Smooth muscle cell (in vitro differentiated cells): ENCODE results near the gene NBEAL1. TPM values are rescaled to one million over a fixed set of nuclear protein-coding genes. Genes with fewer than 3 reads are reported as not detected.

Experiments
- DNase-seq: peaks from one replicate; lab custom pipeline; 2025; ENCODE audit not compliant: unreplicated experiment; lab: John Stamatoyannopoulos, UW
- H2AFZ ChIP-seq: fragments of 200-600 bp; sonication (generic); 2 replicates; pipeline ENCODE4 v1.6.0; 2016; ENCODE audit warnings: antibody characterized with exemption, low read depth, mild to moderate bottlenecking
- H3F3A ChIP-seq: fragments of 200-600 bp; sonication (generic); 2 replicates; pipeline ENCODE4 v1.6.0; 2017; ENCODE audit warnings: antibody characterized with exemption, low read depth
- H3K27ac ChIP-seq: fragments of 200-600 bp; sonication (generic); 2 replicates; pipeline ENCODE4 v1.5.1; 2016; ENCODE audit warnings: low read depth, mild to moderate bottlenecking
- H3K27me3 ChIP-seq: fragments of 200-600 bp; sonication (generic); 2 replicates; pipeline ENCODE4 v1.6.1; 2016; ENCODE audit warnings: low read depth, mild to moderate bottlenecking
- H3K36me3 ChIP-seq: fragments of 200-600 bp; sonication (generic); 2 replicates; pipeline ENCODE4 v1.5.1; 2016; ENCODE audit warnings: low read depth
- H3K4me1 ChIP-seq: fragments of 200-600 bp; sonication (generic); 2 replicates; pipeline ENCODE4 v1.5.1; 2016; ENCODE audit warnings: low read depth
- H3K4me2 ChIP-seq: fragments of 200-600 bp; sonication (generic); 2 replicates; pipeline ENCODE4 v1.6.0; 2016; ENCODE audit warnings: mild to moderate bottlenecking
- H3K4me3 ChIP-seq: fragments of 200-600 bp; sonication (generic); 2 replicates; pipeline ENCODE4 v1.5.1; 2016; ENCODE audit warnings: mild to moderate bottlenecking
- H3K79me2 ChIP-seq: fragments of 200-600 bp; sonication (generic); 2 replicates; pipeline ENCODE4 v1.6.0; 2016; ENCODE audit warnings: low read depth, mild to moderate bottlenecking
- H3K9ac ChIP-seq: fragments of 200-600 bp; sonication (generic); 2 replicates; pipeline ENCODE4 v1.6.0; 2016; ENCODE audit warnings: low read depth
- H3K9me3 ChIP-seq: fragments of 200-600 bp; sonication (generic); replicated peaks from 2 replicates; pipeline ENCODE4 v1.5.1; 2016; ENCODE audit warnings: low read depth
- H4K20me1 ChIP-seq: fragments of 200-600 bp; sonication (generic); 2 replicates; pipeline ENCODE4 v1.6.0; 2016; ENCODE audit warnings: low read depth
- WGBS: methylation state at CpG from one replicate; pipeline ENCODE4 v1.1.7; 2016; ENCODE audit warnings: low lambda C conversion rate; 5-methylcytosine and 5-hydroxymethylcytosine counted together
- polyA plus RNA-seq: library from polyadenylated mRNA; unstranded; fragments of >200 nt; fragmentation: Nextera tagmentation; extraction: Ambion mirVana; gene quantifications from 2 replicates; pipeline ENCODE4 v1.2.1, GENCODE V29; 2016
- total RNA-seq: library from RNA; depleted of rRNA; stranded (reverse); fragments of >200 nt; gene quantifications from 2 replicates; pipeline ENCODE4 v1.2.3, GENCODE V29; 2014
- TF ChIP-seq, protein P1 (sequence below): fragments of 200-600 bp; sonication (generic); IDR thresholded peaks from 2 replicates; pipeline ENCODE4 v1.5.1; 2017; ENCODE audit warnings: borderline replicate concordance, mild to moderate bottlenecking, antibody characterized with exemption; ENCODE audit not compliant: insufficient read depth, poor library complexity, severe bottlenecking

The NBEAL1 gene
- total and polyA plus RNA-seq, 2 experiments from 2014 or later: 12.1 to 32.4 TPM

- Histone ChIP-seq H3K4me1 (peaks cover 39% of the 10 kb centered on the region), H3F3A (no peaks in the 10 kb centered on the region), H3K36me3 (no peaks in the 10 kb centered on the region), H3K9me3 (no peaks in the 10 kb centered on the region), H3K79me2 (peaks cover 89% of the 10 kb centered on the region), H3K4me2 (peak overlapping the region; percentile 85), H3K27ac (no peak overlapping the region), H4K20me1 (peaks cover 70% of the 10 kb centered on the region), H3K9ac (peak overlapping the region; percentile 53), H3K4me3 (peak overlapping the region; percentile 91), H3K27me3 (no peaks in the 10 kb centered on the region), H2AFZ (no peak overlapping the region)
- TF ChIP-seq, protein P1, sequence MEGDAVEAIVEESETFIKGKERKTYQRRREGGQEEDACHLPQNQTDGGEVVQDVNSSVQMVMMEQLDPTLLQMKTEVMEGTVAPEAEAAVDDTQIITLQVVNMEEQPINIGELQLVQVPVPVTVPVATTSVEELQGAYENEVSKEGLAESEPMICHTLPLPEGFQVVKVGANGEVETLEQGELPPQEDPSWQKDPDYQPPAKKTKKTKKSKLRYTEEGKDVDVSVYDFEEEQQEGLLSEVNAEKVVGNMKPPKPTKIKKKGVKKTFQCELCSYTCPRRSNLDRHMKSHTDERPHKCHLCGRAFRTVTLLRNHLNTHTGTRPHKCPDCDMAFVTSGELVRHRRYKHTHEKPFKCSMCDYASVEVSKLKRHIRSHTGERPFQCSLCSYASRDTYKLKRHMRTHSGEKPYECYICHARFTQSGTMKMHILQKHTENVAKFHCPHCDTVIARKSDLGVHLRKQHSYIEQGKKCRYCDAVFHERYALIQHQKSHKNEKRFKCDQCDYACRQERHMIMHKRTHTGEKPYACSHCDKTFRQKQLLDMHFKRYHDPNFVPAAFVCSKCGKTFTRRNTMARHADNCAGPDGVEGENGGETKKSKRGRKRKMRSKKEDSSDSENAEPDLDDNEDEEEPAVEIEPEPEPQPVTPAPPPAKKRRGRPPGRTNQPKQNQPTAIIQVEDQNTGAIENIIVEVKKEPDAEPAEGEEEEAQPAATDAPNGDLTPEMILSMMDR: no peak
- no peak for DNase-seq
- 94% methylated on average over 2 of the region's 2 CpGs for WGBS
These were observed 4.5 kb downstream of the NBEAL1 start for GRCh38 chr2:203019142-203019541.

DNA sequence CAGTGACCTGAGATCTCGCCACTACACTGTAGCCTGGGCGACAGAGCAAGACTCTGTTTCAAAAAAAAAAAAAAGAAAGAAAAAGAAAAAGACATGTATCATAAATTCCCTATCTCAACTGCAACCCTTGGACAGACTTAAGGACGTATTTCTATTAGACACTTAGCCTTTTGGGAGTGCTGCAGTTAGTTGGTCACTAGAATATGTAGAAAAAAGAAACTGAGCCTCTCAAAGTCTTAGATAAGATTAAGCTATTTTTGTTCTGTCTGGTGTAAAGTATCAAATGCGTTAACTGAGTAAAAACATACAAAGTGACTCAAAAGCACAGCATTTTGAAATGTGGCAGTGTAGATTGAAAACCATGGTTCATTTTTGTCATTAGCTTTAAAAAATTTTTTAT, 7.3 kb downstream of the NBEAL1 start:
- TF ChIP-seq, protein P1: no peak
- H3K9me3 ChIP-seq: no peaks in the 10 kb centered on the region
- H4K20me1 ChIP-seq: peaks cover 98% of the 10 kb centered on the region
- 25% methylated on average over 4 of the region's 4 CpGs for WGBS
- peaks cover 22% of the 10 kb centered on the region for H3K4me1 ChIP-seq
- no peak overlapping the region for H3K9ac ChIP-seq
- H3K79me2 ChIP-seq: peaks cover 93% of the 10 kb centered on the region
- H3K4me2 ChIP-seq: peak overlapping the region; percentile 65
- H2AFZ ChIP-seq: no peak overlapping the region
- H3K36me3 ChIP-seq: no peaks in the 10 kb centered on the region
- H3K27ac ChIP-seq: peak overlapping the region; percentile 4
- no peaks in the 10 kb centered on the region for H3K27me3 ChIP-seq
- no peak for DNase-seq
- no peaks in the 10 kb centered on the region for H3F3A ChIP-seq
- no peak overlapping the region for H3K4me3 ChIP-seq

DNA sequence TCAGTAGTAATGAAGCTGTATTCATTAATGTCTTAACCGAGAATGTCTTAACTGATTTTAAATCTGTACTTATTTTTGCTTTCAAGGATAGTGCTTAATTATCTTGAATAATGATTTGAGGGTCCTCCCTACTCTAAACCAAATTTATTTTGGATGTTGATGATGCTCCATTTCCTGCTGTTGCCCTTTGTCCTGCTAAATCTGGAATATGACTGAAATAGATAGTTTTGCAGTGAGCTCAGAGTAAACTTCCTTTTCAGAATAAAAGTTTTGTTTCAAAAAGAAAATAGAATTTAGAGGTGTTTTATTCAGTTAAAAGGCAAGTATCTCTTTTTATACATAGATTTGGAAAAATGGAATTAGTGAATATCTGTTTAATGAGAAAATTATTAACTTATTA, 8.1 kb downstream of the NBEAL1 start:
- DNase-seq: no peak
- Histone ChIP-seq H2AFZ (no peak overlapping the region), H3K4me2 (peak overlapping the region; percentile 65), H3K4me1 (peaks cover 16% of the 10 kb centered on the region), H3K9me3 (no peaks in the 10 kb centered on the region), H3K27ac (peak overlapping the region; percentile 0), H3K4me3 (no peak overlapping the region), H4K20me1 (peaks cover 100% of the 10 kb centered on the region), H3K9ac (no peak overlapping the region), H3K36me3 (no peaks in the 10 kb centered on the region), H3F3A (no peaks in the 10 kb centered on the region), H3K27me3 (no peaks in the 10 kb centered on the region), H3K79me2 (peaks cover 92% of the 10 kb centered on the region)
- WGBS: 84% methylated on average over 1 of the region's 1 CpG
- TF ChIP-seq, protein P1: no peak

DNA sequence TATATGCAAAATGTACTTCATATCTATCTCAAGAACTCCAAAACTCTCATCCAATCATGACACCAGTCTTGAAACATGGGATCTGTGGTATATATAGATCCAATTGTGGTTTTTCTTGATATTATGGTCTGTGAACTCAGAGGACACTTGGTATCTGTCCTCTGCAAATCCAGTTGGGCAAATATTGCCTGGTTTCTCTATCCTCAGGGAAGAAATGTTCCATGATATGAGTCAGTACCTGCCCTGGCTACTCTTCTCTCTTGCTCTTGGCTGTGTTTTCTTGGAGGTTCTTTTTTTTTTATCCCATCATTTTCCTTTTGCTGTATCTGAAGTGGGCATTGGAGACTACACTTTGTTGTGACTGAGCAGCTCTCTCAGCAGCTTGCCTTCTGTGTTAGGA, 10.9 kb downstream of the NBEAL1 start:
- TF ChIP-seq, protein P1: no peak
- H3K9ac ChIP-seq: no peak overlapping the region
- H3K4me1 ChIP-seq: peaks cover 3% of the 10 kb centered on the region
- H3K79me2 ChIP-seq: peaks cover 90% of the 10 kb centered on the region
- H3K27ac ChIP-seq: peak overlapping the region; percentile 32
- no peak overlapping the region for H3K4me2 ChIP-seq
- H3F3A ChIP-seq: no peaks in the 10 kb centered on the region
- H3K36me3 ChIP-seq: no peaks in the 10 kb centered on the region
- DNase-seq: no peak
- H3K4me3 ChIP-seq: no peak overlapping the region
- H4K20me1 ChIP-seq: peaks cover 93% of the 10 kb centered on the region
- H2AFZ ChIP-seq: no peak overlapping the region
- H3K27me3 ChIP-seq: no peaks in the 10 kb centered on the region
- H3K9me3 ChIP-seq: no peaks in the 10 kb centered on the region
